ENCODE data around the gene USP20. TPM values are rescaled to one million over a fixed set of nuclear protein-coding genes. Genes with fewer than 3 reads are reported as not detected.
"Not testable (repeated sequence)": the region's sequence is repeated elsewhere in the genome, so short reads cannot be mapped to it uniquely, and the experiment has no call there.

USP20 gene
- total RNA-seq, 1 donor from 2014 or later, result 12.8 TPM

DNA sequence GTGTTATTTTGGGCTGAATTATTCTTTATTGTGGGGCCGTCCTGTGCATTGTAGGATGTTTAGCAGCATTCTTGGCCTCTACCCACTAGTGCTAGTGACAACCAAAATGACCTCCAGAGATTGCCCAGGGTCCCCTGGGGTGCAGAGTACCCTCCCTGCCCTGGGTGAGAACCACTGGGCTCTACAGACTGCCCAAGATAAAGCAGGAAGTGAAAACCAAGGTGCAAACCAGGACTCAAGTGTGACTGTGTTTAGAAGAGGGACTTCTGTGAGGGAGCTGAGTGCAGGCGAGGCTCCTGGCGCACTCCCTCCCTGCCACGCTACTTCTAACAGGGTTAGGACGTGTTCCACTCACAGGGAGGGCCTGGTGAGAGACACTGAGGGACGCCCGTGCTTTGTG is 41.6 kb downstream of the USP20 start:
- no peak for ATAC-seq

DNA sequence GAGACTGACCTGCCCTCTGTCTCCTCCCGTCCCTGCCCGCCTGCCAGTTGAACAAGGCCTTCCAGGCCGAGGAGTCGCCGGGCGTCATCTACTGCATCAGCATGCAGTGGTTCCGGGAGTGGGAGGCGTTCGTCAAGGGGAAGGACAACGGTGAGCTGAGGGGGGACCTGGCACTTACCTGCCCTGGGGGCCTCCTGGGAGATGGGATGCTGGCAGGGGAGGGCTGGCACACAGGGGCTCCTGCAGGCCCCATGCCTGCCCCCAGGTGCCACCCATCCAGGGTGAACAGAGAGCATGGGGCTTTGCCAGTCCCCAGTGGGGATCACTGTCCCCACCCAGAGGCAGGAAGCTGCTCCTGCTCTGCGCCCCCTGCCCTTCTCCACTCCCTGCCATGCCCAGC is 43.0 kb downstream of the USP20 start:
- ATAC-seq, result no peak

DNA sequence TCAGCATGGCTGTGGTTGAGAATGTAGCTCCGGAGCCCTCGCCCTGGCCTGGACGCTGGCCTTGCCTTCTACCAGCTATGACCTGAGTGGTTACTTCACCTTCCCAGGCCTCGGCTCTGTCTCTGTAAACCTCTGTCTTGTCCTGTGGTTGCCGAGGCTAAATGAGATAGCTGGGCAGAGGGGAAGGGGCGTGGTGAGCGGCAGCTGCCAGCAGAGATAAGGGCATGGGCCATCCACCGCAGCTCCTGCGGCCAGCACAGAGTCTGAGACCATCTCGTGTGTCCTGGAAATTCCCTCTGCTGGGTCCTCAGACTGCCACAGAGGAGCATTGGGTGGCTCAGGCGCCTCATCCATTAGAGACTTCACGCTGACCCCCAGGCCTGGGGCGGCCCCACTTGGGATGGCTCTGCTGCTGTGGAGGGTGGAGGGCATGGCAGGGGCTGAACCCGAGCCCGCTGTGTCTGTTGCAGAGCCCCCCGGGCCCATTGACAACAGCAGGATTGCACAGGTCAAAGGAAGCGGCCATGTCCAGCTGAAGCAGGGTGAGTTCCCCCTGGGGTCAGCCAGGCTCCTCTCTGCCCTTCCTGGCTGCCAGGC is 43.9 kb downstream of the USP20 start:
- ATAC-seq, result no peak

DNA sequence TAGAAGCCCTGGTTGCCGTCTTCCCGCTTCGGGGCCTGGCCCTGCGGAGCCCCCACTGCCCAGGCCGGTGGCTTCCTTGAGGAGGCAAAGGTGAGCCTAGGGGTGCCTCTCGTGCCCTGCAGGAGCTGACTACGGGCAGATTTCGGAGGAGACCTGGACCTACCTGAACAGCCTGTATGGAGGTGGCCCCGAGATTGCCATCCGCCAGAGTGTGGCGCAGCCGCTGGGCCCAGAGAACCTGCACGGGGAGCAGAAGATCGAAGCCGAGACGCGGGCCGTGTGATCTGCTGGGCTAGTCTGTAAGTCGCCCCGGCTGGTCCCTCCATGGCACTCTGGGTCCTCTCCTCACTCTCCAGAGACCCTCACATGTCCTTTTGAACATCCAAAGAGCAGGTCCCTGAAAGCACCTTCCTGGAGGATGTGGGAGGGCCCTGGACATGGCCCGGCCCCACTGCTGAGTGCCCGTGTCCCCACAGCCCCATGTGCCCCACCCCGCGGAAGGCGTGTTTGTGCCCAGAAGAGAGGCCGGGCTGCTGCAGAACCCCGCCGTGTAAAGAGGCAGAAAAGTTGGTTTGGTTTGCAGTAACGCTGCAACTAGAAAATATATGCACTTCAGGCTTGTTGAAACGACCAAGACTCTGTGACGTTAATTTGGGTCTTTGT is 44.9 kb downstream of the USP20 start:
- no peak for ATAC-seq

DNA sequence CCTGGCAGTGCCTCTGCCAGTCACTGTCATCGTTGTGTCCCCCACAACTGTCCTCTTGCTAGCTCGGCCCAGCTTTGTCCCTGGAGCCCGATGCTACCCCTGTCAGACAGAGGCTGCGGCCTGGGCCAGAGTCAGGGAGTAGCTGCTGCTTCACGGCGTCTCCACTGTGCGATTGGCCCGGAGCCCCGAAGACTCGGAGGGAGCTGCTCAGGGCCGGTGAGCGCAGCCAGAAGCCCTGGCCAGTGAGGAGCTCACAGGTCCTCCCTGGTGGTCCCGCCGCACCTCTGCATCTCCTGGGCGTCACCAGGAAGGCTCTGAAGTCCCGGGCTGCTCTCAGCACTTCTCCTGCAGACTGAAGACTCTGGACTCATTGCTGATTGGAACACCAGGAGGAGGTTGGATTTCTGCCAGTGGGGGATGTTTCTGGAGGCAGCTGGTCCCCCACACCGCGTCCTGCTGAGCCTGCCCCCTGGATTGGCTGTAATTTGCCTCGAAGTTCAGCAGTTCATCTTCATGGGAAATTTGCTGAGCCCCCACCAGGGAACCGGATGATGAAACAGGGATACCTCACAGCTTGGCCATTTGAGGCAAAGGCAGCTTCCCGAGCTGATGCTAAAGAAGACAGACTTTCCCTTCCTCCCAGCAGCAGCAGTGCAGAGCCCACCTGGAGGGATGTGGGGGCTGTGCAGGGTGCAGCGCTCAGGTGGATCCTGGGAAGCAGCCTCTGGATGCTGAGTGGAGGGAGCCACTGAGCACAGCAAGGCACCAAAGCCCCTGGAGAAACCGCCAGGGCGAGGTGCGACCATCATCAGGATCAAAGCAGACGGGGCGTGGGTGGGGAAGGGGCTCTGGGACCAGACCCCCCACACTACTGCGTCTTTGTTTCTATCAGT is 45.6 kb downstream of the USP20 start:
- ATAC-seq, result no peak

DNA sequence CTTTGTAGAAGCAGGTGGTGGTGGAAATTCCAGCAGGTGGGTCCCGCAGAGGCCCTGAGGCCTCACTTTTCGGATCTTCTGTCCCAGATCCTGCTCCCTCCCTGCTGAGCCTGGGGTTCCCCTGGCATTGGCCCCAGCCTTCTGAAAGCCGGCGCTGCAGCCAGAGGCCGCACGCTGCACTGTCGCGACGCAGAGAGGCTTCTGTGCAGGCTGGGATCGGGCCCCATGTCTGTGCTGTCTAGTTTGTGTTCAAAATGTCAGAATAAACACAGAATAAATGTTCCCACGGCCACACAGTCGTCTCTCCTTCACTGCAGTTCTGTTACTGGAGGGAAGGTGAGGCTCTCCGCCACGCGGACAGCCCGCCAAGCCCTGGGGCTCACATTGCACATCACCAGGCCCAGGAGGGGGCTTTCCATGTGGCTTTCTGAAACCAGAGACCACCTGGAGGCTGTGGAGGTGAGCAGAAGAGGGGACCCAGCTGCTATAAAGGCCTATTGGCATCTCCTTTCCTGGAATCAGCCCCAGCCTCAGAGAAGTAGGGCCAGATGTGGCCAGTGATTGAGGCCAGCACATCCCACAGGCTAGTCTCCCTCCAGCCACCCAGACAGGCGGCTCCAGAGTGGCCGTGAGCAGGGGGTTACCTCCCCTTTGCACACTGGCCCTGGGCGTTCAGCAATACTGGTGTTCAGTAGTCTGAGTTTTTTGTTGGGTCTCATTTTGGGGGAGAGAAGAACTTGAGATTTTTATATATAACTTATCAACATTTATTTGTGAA is 46.5 kb downstream of the USP20 start:
- ATAC-seq, result no peak

DNA sequence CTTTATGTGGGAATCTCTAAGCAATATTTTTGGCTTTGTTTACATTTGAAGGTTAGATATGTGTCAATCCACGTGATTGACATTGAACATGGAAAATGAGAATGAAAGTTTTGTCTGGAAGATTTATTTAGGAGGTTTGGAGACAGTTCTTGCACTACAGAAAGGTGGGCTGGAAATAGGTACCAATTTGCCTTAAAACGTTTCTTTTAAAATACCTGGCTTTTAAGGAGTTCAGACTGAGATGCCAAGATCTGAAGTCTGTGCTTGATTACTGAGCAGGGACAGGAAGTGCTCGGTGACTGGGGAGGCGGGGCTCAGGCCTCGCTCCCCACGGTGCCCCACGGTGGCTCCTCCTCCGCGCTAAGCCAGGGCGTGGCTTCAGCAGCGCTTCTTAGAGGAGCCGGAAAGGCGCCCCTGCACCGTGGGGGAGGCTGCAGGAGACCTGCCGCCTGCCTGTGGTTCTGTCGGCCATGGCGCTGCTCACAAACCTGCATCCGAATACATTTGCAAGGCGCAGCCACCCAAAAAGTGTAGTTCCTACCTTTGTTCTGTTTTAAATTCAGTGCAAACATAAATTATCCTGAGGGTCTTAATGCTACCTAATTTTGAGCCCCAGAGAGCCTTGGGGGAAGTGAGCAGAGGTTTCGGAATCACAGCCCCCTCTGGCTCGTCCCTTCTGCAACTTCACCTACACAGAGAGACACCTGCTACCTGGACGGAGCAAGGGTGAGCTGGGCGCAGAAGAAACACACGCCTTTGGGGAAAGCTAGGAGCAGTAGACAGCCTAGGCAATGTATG is 49.2 kb downstream of the USP20 start:
- ATAC-seq, result peak; percentile 79

DNA sequence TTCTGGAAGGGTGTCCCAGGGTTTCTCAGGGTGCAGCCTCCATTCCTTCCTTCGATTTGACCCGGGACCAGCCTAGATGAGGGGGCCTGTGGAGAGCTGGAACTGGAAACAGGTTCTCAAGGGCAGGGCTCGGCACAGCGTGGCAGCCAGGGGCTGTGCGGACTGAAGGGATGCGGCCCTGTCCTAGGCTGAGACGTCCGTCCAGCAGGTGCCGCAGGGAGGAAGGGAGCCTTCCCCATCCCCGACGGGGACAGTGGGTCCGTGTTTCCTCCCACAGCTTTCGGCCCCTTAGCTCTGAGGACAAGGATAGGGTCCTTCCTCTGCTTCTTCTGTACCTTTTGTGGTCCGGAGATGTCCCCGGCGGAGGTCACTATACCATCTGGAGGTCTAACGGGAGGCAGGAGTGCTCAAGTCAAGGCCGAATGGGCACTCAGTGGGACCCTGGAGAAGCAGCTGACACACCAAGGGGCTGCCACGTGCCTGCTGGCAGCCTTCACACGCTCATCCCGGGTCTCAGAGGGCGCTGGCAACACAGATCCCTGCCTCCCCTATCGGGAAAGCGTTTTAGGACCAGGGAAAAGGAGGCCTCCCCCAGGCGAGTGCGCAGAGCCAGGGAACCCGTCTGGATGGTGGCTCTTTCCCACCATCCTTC is 49.9 kb downstream of the USP20 start:
- ATAC-seq, result peak; percentile 40

DNA sequence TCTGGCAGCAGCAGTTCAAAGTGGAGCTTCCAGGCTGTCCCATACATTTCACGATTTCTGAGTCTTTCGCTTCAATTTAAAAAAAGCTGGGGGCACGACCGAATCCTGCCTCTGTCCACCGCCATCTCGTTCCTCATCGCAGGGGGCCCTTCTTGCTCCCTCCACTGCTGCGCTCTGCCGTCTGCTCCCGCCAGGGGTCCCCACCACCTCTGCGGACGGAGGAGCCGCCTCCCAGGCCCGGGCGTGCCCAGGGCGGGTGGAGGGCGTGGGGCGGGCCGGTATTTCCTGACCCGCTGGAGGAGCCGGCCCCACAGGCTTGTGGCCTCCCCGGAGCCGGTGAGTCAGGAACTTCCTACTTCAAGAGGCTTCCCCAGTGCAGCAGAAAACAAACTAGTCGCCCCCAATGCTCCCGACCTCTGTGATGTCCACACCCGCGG is 50.4 kb downstream of the USP20 start:
- peak; percentile 92 for ATAC-seq

DNA sequence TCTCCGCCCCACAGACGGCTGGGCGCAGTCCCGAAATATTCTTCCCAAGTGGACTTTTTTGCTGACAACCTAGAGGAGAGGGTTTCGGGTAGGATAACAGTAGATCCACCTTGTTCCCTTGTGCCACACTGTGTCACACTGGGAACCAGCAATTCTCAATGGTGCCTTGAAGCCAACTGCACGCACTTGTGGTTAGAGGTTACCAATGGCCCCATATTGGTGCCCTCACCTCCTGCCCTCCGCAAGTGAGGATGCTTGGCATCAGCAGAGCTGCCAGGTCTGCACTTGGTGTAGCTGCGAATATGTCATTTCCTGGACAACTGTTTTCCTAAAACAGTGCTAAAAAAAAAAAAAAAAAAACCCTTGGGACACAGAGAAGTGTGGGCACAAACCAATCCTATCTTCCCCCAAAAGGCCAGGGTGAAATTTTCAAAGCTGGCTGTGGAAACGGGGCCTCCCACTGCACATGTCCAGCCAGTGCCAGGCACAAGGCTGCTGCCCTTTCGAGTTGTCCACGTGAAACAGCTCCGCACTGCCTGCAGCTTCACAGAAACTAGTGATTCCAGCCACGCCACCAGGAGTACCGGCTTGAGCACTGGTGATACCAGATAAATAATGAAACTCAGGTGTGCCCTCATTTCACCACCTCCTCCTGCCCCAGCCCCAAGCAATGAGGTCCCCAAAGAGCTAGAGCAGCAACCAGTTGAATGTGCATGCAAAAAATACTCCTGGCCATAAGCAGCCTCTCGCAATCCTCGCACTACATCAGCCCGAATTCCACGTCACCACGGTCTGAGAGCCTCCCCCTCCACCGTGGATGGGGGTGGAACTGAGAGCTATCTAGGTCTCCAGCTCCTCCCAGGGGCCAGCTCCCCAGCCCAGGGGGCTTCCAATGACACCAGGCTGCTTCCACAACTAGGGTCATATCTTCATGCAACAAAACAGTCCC is 51.2 kb downstream of the USP20 start:
- peak; percentile 6 for ATAC-seq

DNA sequence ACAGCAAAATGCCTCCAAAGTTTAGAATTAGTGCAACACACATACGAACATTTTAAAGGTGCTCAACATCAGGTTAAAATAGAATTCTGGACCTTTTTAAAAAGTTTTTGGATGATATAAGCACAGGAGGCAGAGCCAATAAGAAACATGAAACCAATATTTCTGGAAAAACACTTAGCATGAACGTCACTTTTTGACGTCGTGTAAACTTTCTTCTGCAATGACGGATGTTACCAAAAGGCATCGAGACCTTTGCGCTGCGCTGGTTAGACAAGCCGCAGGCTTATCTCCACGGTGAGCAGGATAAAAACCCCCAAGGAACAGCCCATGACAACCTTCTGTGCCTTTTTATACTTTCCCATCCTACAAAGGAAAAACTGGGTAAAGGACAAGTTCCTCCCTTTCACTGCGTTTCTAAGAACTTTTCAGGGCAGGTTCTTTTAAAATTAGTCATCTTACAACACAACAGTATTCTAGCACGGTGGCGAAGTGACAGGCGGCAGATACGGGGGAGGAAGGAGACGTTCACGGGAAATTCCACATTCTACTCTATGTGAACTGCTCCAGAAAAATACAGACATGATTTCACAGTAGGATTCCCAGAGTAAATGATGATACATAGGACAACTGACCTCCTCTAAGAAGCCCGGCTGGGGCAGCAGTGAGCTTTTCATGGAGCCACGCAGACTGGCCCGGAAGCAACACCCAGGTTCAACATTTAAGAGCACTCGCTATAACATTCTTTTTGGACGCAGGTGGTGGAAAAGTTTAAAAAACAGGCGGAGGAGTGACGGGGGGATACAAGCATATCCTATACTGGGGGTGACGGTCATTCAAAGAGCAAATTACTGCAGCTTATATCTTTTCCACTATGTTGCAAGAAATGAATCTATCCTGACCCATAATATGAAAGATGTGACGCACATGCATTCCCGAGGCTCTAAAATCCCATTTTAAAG is 52.4 kb downstream of the USP20 start:
- ATAC-seq, result no peak

DNA sequence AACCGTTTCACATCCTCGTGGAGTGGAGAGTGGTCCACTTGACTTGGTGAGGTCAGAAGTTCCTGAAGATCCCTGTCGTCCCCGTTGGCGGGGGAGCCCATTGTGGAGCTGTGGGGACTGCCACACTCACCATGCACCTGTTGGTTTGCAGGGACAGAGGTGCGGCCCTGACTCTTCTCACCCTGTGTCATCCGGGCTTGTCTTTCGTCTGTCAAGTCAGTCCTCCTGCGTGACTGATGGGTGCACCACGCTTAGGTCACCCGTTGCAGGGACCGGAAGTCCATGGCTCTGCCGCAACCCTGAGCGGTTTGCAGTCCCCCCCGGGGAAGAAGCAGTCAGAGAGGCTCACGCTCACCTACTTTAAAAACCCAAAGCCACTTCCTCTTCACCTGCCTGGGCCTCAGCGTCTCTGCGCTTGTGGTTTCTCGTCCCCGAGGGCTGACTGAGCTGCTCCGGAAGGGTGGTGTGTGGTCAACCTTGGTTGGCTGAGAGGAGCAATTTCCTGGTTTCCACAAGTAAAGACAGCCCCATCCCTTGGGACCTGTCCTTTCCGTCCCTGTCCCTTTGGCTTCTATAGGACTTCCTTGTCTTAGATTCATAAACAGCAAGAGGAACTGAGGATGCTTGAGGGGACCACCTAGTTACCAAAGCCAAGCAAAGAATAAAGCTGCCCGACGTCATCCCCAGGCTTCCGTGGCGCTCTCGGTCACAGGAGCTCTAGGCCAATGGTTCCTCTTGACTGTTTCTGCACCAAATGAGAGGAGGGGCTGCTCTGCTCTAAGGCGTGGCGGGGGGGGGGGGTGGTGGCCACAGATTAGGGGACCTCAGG is 53.2 kb downstream of the USP20 start:
- peak; percentile 14 for ATAC-seq

DNA sequence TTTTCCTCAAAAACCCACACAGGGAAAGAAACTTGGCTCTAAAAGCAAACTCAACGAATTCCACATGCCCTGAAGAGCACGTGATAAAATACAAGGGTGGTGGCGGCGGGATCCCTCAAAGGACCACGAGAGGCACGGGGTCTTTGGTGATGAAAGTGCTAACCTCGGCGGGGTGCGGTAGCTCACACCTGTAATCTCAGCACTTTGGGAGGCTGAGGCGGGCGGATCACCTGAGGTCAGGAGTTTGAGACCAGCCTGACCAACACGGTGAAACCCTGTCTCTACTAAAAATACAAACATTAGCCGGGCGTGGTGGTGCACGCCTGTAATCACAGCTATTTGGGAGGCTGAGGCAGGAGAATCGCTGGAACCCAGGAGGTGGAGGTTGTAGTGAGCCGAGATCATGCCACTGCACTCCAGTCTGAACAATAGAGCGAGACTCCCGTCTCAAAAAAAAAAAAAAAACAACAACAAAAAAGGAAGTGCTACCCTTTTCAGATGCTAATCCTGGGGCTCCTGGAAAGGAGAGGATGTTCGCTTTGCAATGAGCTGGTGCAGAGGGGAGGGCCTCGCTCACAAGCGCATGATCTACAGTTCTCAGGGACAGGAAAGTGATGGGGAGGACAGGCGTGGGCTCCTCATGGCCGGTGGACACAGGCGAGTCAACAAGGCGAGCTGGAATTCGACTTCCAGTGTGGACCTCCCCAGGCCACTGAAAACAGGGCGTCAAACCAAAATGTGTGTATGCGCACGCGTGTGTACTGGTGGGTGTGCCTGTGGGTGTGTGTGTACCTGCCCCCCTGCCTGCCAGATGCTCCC is 54.1 kb downstream of the USP20 start:
- no peak for ATAC-seq

DNA sequence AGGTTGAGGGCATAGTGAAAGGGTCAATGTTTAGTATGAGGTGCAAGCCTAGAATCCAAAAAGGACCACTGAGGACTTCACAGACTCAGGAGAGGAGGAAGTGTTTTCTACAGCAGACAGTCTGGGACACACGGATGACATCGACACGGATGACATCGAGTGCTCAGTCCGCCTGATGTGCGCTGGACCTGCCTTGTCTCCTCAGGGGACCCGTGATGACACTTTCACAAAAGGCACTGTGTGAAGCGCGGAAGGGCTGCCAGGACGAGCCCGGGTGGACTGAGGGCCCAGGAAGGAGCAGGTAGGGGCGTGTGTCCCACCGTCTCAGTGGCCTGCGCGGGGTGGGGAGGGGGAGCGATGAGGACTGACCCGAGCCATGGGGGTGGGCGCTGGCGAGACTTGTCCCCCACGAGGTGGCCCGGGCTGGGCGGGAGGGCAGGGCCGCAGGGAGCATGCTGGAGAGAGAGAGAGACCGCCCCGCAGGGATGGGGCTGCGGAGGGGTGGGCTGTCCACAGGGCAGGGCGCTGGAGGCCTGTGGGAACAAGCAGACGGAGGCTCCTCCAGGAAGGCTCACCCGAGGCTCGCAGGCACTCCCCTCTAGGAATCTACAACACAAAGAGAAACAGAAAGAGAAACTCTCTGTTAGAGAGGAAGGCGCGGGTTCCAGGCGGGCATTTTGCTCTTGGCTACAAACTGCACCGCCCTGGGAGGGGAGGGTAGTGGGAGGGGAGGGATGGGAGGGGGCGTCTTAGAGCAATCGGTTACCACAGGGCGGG is 54.9 kb downstream of the USP20 start:
- no peak for ATAC-seq

DNA sequence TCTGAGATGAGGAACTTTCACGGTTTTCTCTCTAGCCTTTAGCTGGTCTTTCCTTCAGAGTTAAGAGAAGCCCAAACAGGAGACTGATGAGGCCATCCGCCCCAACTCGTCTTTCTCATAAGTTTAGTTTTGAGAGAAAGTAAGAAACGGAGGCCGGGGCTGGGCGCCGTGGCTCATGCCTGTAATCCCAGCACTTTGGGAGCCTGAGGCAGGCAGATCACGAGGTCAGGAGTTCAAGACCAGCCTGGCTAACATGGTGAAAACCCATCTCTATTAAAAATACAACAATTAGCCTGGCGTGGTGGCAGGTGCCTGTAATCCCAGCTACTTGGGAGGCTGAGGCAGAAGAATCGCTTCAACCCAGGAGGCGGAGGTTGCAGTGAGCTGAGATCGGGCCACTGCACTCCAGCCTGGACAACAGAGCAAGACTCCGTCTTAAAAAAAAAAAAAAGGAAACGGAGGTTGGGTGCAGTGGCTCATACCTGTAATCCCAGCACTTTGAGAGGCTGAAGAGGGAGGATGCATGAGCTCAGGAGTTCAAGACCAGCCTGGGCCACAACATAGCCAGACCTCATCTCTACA is 55.6 kb downstream of the USP20 start:
- ATAC-seq, result not testable (repeated sequence)

DNA sequence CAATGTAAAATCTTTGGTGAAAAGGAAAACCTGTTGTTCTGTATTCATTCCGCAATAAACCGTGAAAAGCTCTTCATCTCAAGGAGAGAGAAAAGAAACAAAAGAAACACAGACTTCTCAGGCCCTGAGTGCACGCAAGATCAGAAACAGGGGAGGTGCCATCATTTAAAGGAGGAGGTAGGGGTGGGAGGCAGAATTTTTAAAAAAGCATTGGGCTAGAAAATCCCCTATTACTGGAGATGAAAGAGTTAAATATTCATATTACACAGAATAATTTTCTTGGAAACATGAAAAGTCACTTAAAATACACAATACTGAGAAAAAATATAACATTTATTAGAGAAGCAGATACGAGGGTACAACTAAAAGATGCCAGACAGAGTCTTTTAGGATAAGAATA is 56.3 kb downstream of the USP20 start:
- ATAC-seq, result no peak
